ENCODE measurements around the gene KCNT2. TPM values are rescaled to one million over a fixed set of nuclear protein-coding genes. Genes with fewer than 3 reads are reported as not detected.
"Not testable (repeated sequence)": the region's sequence is repeated elsewhere in the genome, so short reads cannot be mapped to it uniquely, and the experiment has no call there.

Gene KCNT2
- total and polyA plus RNA-seq, 4 donors, result 0.84 to 18.7 (median 2.0) TPM

- Histone ChIP-seq H3K27me3 (ENCODE audit: control insufficient read depth in 3 of 3, insufficient read depth in 3 of 3, low read length in 2 of 3) (no peaks in the 10 kb centered on the region), H3K9ac (ENCODE audit: insufficient read depth in 1 of 2, low read length in 2 of 2) (no peak overlapping the region), H3K27ac (ENCODE audit: low read depth in 1 of 2, low read length in 1 of 2) (no peak overlapping the region), H3K36me3 (ENCODE audit: control insufficient read depth in 4 of 4, insufficient read depth in 4 of 4, low read length in 4 of 4) (no peaks in the 10 kb centered on the region), H3K4me3 (no peak overlapping the region), H3K4me1 (ENCODE audit: control insufficient read depth in 5 of 5, insufficient read depth in 5 of 5, low read length in 5 of 5) (peaks cover 0 to 11% (median 0%) of the 10 kb centered on the region in 5 donors), H3K9me3 (ENCODE audit: control insufficient read depth in 4 of 4, insufficient read depth in 3 of 4, low read length in 3 of 4) (peaks cover 0 to 3% (median 0%) of the 10 kb centered on the region in 4 donors)
- ATAC-seq (ENCODE audit: insufficient read depth, low FRiP score) (no peak), DNase-seq (no peak)
- WGBS, 2 donors, result 83 to 89% methylated on average over 3 of the region's 3 CpGs
- TF ChIP-seq CTCF (IDR thresholded peaks at IDR 0.05; ENCODE audit: control extremely low read depth, extremely low read depth), result no peak
These were observed 91.9 kb downstream of the KCNT2 start for GRCh38 chr1:196516373-196516772.

GRCh38 chr1:196515904-196516303, 92.3 kb downstream of the KCNT2 start:
- no peak overlapping the region for H3K9ac ChIP-seq (ENCODE audit: insufficient read depth in 1 of 2, low read length in 2 of 2)
- peaks cover 0 to 15% (median 0%) of the 10 kb centered on the region in 5 donors for H3K4me1 ChIP-seq (ENCODE audit: control insufficient read depth in 5 of 5, insufficient read depth in 5 of 5, low read length in 5 of 5)
- WGBS, 2 donors, result 82 to 92% methylated on average over 2 of the region's 2 CpGs
- no peaks in the 10 kb centered on the region for H3K27me3 ChIP-seq (ENCODE audit: control insufficient read depth in 3 of 3, insufficient read depth in 3 of 3, low read length in 2 of 3)
- no peak overlapping the region for H3K27ac ChIP-seq (ENCODE audit: low read depth in 1 of 2, low read length in 1 of 2)
- no peak for DNase-seq
- no peak for TF ChIP-seq CTCF (IDR thresholded peaks at IDR 0.05; ENCODE audit: control extremely low read depth, extremely low read depth)
- peaks cover 0 to 3% (median 0%) of the 10 kb centered on the region in 4 donors for H3K9me3 ChIP-seq (ENCODE audit: control insufficient read depth in 4 of 4, insufficient read depth in 3 of 4, low read length in 3 of 4)
- ATAC-seq (ENCODE audit: insufficient read depth, low FRiP score), result no peak
- H3K36me3 ChIP-seq (ENCODE audit: control insufficient read depth in 4 of 4, insufficient read depth in 4 of 4, low read length in 4 of 4), result no peaks in the 10 kb centered on the region
- no peak overlapping the region for H3K4me3 ChIP-seq

- Histone ChIP-seq H3K27ac (ENCODE audit: low read depth in 1 of 2, low read length in 1 of 2) (no peak overlapping the region), H3K9me3 (ENCODE audit: control insufficient read depth in 4 of 4, insufficient read depth in 3 of 4, low read length in 3 of 4) (peaks cover 0 to 3% (median 0%) of the 10 kb centered on the region in 4 donors), H3K4me3 (no peak overlapping the region), H3K36me3 (ENCODE audit: control insufficient read depth in 4 of 4, insufficient read depth in 4 of 4, low read length in 4 of 4) (no peaks in the 10 kb centered on the region), H3K9ac (ENCODE audit: insufficient read depth in 1 of 2, low read length in 2 of 2) (no peak overlapping the region), H3K27me3 (ENCODE audit: control insufficient read depth in 3 of 3, insufficient read depth in 3 of 3, low read length in 2 of 3) (no peaks in the 10 kb centered on the region), H3K4me1 (ENCODE audit: control insufficient read depth in 5 of 5, insufficient read depth in 5 of 5, low read length in 5 of 5) (peaks cover 0 to 18% (median 0%) of the 10 kb centered on the region in 5 donors)
- DNase-seq (peak in 2 of 3 donors; percentile 52 to 56), ATAC-seq (ENCODE audit: insufficient read depth, low FRiP score) (no peak)
- 65 to 75% methylated on average over 2 of the region's 2 CpGs for WGBS, 2 donors
- TF ChIP-seq CTCF (IDR thresholded peaks at IDR 0.05; ENCODE audit: control extremely low read depth, extremely low read depth), result no peak
These were observed 94.4 kb downstream of the KCNT2 start for GRCh38 chr1:196513821-196514220.

GRCh38 chr1:196510451-196510850, 97.8 kb downstream of the KCNT2 start:
- 38 to 59% methylated on average over 1 of the region's 1 CpG for WGBS, 2 donors
- DNase-seq (peak; percentile 35 to 71 (median 69)), ATAC-seq (ENCODE audit: insufficient read depth, low FRiP score) (no peak)
- H3K4me1 ChIP-seq (ENCODE audit: control insufficient read depth in 5 of 5, insufficient read depth in 5 of 5, low read length in 5 of 5), result peaks cover 0 to 18% (median 0%) of the 10 kb centered on the region in 5 donors
- no peak overlapping the region for H3K4me3 ChIP-seq
- no peak overlapping the region for H3K9ac ChIP-seq (ENCODE audit: insufficient read depth in 1 of 2, low read length in 2 of 2)
- no peaks in the 10 kb centered on the region for H3K36me3 ChIP-seq (ENCODE audit: control insufficient read depth in 4 of 4, insufficient read depth in 4 of 4, low read length in 4 of 4)
- H3K27me3 ChIP-seq (ENCODE audit: control insufficient read depth in 3 of 3, insufficient read depth in 3 of 3, low read length in 2 of 3), result no peaks in the 10 kb centered on the region
- no peak for TF ChIP-seq CTCF (IDR thresholded peaks at IDR 0.05; ENCODE audit: control extremely low read depth, extremely low read depth)
- no peaks in the 10 kb centered on the region for H3K9me3 ChIP-seq (ENCODE audit: control insufficient read depth in 4 of 4, insufficient read depth in 3 of 4, low read length in 3 of 4)
- no peak overlapping the region for H3K27ac ChIP-seq (ENCODE audit: low read depth in 1 of 2, low read length in 1 of 2)

- H3K9me3 ChIP-seq (ENCODE audit: control insufficient read depth in 4 of 4, insufficient read depth in 3 of 4, low read length in 3 of 4); ATAC-seq (ENCODE audit: insufficient read depth, low FRiP score); H3K9ac ChIP-seq (ENCODE audit: insufficient read depth in 1 of 2, low read length in 2 of 2); H3K4me1 ChIP-seq (ENCODE audit: control insufficient read depth in 5 of 5, insufficient read depth in 5 of 5, low read length in 5 of 5); H3K27ac ChIP-seq (ENCODE audit: low read depth in 1 of 2, low read length in 1 of 2); DNase-seq; H3K27me3 ChIP-seq (ENCODE audit: control insufficient read depth in 3 of 3, insufficient read depth in 3 of 3, low read length in 2 of 3); H3K4me3 ChIP-seq; H3K36me3 ChIP-seq (ENCODE audit: control insufficient read depth in 4 of 4, insufficient read depth in 4 of 4, low read length in 4 of 4): not testable (repeated sequence)
- WGBS, 2 donors, result 100% methylated on average over 1 of the region's 1 CpG; no CpG with 5 or more reads in 1 of the 2 donors
These were observed 104.0 kb downstream of the KCNT2 start for GRCh38 chr1:196504224-196504623.
